GM18909 (cell line): Measurements from ENCODE around the gene KRT79.
"Not testable (repeated sequence)": the region's sequence is repeated elsewhere in the genome, so short reads cannot be mapped to it uniquely, and the experiment has no call there.

Source experiments
- ATAC-seq: cut with Tn5 transposase; IDR thresholded peaks from one replicate; pipeline ENCODE4 v1.9.1; 2021; ENCODE audit warnings: mild to moderate bottlenecking; ENCODE audit not compliant: unreplicated experiment, poor library complexity

KRT79 gene

DNA sequence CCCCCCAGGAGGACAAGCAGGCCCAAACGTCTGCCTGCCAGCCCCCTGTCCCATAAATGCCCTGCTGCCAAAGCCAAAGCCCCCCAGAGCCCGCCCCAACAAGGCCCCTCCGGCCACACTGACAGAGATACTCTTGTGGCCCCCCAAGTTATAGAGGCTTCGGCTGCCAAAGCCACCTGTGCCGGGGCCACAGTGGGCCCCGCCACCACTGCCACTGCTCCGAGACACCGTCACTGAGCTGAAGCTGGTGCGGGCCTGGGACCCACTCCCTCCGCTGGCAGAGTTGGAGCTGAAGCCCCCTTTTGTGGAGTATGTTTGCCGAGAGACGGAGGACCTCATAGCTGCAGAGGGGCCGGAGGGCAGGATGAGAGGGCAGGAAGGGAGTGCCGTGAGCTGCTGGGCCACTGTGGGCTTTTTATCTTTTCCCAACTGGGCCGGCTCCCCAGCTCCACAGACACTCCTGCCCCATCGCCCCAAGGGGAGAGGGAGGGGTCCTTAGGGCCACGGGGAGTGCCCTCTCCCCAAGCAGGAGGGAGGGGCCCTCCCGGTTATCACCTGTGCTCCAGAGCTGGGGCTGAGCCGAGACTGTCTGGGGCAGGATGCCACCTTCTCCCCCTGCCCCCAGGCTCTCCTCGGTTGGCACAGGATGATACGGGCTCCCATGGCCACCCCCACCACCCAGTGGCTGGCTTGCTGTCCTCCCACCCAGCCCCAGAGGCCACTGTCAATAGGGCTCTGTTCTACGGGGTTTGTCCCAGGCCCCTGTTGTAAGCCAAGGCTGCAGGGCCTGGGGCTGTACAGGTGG lies at the start of gene KRT79:
Gene KRT79, minus strand, starts transcription at position 390 of the 805 bp plus-strand sequence. Its CDS starts 51 bp downstream, at position 339.
- ATAC-seq: no peak

GRCh38 chr12:52880499-52880898 lies 46.4 kb upstream of the KRT79 start:
- not testable (repeated sequence) for ATAC-seq

DNA sequence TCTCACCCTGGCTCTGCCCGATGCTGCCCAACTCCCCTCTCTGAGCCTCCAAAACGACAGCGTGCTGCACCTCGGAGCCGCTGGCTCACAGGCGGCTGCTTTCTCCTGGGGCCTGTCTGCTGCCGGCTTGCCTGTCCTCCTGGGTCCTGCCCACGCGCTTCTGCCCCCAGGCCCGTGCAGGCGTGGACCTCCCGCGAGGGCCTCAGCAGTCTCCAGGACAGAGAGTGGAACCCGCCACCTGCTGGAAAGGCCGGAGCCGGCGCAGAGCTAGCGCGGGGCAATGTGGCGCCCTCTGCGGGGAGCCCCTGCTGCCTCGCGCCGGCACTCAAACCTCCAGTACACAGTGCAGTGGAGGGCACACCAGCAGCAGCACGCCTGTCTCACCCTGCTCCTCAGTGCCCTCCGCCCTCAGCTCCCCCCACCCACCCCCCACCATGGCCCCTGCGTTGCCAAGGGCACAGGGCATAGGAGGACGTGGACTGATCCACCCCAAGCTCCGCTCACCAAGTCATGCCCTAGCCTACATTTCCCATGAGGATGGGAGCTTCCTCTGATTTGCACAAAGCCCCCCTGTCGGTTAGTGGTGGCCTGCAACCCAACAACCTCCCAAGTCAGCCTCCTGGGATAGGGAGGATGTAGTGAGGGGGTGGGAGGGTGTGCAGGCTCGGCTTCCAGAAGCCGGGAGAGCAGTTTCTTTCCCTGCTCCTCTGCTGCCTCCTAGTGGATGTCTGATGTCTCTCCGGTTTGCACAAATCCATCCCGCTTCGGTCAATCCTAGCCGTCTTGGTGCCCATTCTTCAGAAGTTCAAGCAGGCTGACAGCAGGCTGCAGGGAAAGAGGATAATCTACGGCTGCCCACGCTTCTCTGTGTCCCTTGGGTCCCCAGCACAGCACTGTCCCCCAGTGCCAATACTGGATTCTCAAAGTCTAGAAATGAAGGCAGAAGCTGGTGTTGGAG lies 45.6 kb upstream of the KRT79 start:
- ATAC-seq: peak; percentile 65

GRCh38 chr12:52878507-52879393 lies 44.6 kb upstream of the KRT79 start:
- ATAC-seq: no peak

DNA sequence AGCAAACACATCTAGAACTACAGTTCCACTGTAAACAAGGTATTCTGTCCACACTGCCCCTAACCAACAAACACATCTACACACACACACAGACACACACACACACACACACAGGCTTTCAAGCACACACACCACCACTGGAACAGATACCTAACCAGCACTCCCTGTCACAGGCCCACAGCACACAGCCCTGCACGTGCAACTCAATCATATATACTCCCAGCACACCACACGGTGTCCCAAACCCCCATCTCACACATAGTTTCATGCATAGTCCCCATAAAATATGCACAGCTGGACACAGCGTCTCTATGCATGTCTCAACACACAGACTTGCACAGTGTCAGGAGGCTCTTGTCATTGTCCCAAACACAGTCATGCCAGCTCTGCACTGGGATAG lies 43.1 kb upstream of the KRT79 start:
- no peak for ATAC-seq

DNA sequence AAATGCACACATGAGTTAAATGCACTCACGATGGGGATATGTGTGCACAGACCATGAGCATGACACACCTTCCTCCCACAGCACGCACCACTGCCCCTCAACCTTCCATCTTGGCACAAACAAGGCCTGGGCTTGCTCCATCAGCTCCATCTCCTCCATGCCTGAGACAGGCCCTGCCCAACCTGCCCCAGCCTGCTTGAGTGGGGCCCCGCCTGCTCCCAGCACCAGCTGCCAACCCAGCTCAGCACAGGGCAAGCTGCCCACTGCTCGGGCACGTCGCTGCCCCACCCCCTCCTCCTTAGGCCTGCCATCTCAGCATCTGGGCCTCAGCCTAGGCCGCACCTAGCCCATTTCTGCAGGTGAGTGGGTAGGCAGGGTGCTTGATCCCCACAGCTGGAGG lies 42.3 kb upstream of the KRT79 start:
- no peak for ATAC-seq

- ATAC-seq: no peak
These were observed 40.7 kb upstream of the KRT79 start for GRCh38 chr12:52874573-52875435.

DNA sequence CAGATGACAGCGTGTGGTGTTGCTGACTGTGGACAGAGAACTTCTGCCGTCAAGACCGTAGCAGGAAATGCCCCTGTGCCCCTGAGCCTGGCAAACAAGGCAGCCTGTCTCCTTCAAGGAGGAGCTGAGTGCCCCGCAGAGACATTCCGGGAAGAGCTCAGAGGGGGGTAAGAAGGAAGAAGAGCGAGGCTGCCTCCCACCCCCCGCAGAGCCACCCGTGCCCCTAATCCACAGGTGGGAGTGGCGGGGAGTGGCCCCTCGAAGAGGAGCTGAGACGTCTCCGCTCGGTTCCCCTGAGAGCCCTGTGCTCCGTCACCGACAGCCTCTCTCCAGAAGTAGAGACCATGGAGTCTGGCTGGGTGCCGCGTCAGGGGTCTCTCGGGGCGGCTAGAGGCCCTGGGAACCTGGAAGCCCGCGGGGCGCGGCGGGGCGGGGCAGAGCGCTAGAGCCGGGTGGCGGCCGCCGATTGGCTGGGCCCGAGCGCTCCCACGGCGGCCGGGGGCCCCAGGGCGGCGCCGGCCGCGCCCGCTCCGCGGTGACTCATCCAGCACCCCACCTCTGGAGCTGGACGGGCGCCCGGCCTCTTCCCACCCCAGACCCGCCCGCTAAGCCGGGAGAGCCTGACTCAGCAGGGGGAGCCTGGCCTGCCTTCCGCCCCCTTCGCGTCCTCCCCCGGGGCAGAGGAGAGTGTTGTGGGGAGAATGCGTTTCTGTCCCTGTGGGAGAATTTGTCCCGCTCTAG lies 39.9 kb upstream of the KRT79 start:
- no peak for ATAC-seq

DNA sequence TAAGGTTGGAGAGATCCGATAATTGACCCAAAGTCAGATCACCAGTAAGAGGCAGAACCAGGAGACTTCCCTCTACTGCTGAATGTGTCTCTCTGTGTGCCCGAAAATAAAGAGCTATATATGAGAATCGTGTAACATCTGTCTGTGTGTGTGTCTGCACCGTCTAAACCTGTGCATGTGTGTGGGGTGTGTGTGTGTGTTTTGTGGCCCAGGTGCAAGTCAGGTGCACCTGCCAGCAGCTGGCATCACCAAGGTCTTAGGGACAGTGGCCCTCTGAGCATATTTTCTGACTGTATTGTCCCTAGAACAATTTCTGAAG lies 39.4 kb upstream of the KRT79 start:
- ATAC-seq: no peak

- no peak for ATAC-seq
These were observed 38.7 kb upstream of the KRT79 start for GRCh38 chr12:52872644-52873389.

GRCh38 chr12:52871291-52872039 lies 37.4 kb upstream of the KRT79 start:
- no peak for ATAC-seq

- peak; percentile 57 for ATAC-seq
These were observed 36.5 kb upstream of the KRT79 start for GRCh38 chr12:52870361-52871290.

DNA sequence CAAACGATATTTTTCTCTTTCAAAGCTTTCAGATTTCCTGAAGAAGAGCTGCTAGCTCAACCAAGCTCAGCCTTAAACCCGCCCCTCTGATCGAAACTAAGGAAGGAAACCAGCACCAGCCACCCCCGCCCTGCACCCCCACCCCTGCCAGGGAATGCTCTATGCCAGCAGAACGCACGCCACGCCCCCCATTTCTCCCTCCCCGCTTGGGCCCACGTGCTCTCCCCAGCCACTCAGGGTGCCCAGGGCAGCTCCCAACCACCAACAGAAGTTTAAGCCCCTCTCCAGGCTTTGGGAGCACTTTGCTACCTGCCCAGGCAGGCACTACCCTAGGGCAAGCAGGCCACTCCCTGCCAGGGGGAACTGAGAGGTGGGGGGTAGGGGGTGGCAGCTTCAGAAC lies 33.5 kb upstream of the KRT79 start:
- no peak for ATAC-seq

DNA sequence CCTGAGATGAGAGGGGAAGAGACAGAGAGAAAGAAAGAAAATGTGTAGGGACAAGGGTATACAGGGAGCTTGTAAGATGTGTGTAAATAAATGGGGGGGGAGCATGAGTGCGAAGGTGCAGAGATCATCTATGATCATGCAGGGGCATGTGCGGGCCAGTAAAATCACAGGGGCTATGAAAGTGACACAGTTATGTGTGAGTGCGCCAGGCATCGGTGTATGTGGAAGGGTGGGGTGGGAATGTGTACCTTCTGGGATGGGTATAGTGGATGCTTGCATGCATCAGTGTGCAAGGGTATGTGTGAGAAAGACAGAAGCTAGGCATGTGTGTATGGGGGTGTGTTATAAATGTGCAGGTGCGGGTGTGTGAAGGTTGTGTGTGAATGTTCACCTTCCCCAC lies 33.0 kb upstream of the KRT79 start:
- ATAC-seq: no peak

DNA sequence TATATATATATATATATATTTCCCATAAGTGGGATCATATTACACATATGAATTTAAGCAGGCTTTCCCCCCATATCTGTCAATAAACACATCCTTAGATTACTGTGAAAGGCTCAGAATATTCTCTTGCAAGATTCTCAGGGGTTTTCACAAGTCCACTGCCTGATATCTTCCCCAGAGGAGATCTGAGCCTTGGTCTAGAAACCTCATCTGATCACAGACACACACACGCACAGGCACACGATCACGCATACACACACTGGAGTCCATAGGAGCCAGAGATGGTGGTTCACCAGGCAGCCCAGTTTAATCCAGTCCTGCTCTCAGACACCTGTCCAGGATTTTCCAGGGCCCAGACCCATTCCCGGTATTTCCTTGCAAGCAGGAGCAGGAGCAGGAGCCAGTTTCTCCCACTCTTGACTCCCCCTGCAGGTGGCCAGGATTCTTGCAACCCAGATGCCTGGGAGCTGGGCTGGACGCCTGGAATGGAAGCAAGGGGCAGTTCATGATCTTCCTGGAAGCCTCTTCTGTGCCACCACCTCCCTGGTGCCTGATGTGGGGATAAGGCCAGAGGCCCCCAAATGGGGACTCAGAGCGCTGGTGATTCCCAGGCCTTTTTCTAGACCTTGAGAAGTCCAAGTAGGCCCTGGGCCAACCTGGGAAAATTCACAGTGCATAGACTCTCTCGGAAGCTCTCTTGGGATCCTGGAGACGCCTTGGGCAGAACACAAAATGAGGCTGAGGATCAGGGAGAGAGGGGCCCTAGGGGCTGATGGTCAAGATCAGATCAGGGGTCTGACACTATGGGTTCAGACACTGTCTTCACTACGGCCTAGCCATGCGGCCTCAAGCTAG lies 31.2 kb upstream of the KRT79 start:
- ATAC-seq: no peak

GRCh38 chr12:52862023-52862422 lies 27.9 kb upstream of the KRT79 start:
- no peak for ATAC-seq
